A549 treated with ZK216348 at 1 μM for 4 hours (cell line): ENCODE results near the gene SMCR8. TPM values are rescaled to one million over a fixed set of nuclear protein-coding genes. Genes with fewer than 3 reads are reported as not detected.

Experiments used
- total RNA-seq: library from RNA; stranded (reverse); fragments of 200-300 nt; extraction: Qiagen RNA extraction; gene quantifications from 5 replicates; pipeline ENCODE4 v1.2.3, GENCODE V29; 2022; ENCODE audit warnings: low read depth

SMCR8 gene
- total RNA-seq = 13.0 to 18.0 TPM (median 16.6 TPM) in 5 replicates

GRCh38 chr17:18314731-18315561 lies at the start of gene SMCR8, which contains the start of gene TOP3A:
Gene SMCR8 (plus strand): TSS chr17:18315293. CDS start chr17:18315790, 497 bp downstream.
Gene TOP3A (minus strand): TSS chr17:18314994. CDS start chr17:18314778, 216 bp downstream.

GRCh38 chr17:18363101-18364049 lies 48.3 kb downstream of the SMCR8 start, which contains the start of gene SHMT1:
Gene SHMT1 (minus strand): TSS chr17:18363550. CDS start chr17:18355981, 7,569 bp downstream.

Other genes with a start within 250 kb of the SMCR8 start
- 37.1 to 59.5 TPM (median 55.4 TPM) in 5 replicates for gene DRG2, start 227.3 kb upstream of the SMCR8 start, total RNA-seq
- 0.24 to 0.75 TPM (median 0.27 TPM) in 5 replicates for gene MYO15A, start 206.5 kb upstream of the SMCR8 start, total RNA-seq
- 49.2 to 61.6 TPM (median 57.5 TPM) in 5 replicates for gene ALKBH5, start 131.5 kb upstream of the SMCR8 start, total RNA-seq
- gene LLGL1, start 89.7 kb upstream of the SMCR8 start, total RNA-seq = 7.8 to 19.6 TPM (median 16.7 TPM) in 5 replicates
- gene FLII, start 56.6 kb upstream of the SMCR8 start, total RNA-seq = 219 to 292 TPM (median 257 TPM) in 5 replicates
- 5.8 to 11.3 TPM (median 10.7 TPM) in 5 replicates for gene MIEF2, start 54.6 kb upstream of the SMCR8 start, total RNA-seq
- 25.4 to 41.9 TPM (median 37.7 TPM) in 5 replicates for gene TOP3A, start 299 bp upstream of the SMCR8 start, total RNA-seq
- 36.0 to 48.0 TPM (median 45.4 TPM) in 5 replicates for gene SHMT1, start 48.3 kb downstream of the SMCR8 start, total RNA-seq
- not detected in 5 replicates for gene EVPLL, start 62.5 kb downstream of the SMCR8 start, total RNA-seq
- not detected in 5 replicates for gene LGALS9C, start 161.5 kb downstream of the SMCR8 start, total RNA-seq